ENCODE results near the gene CSK. TPM values are rescaled to one million over a fixed set of nuclear protein-coding genes. Genes with fewer than 3 reads are reported as not detected.
"Not testable (repeated sequence)": the region's sequence is repeated elsewhere in the genome, so short reads cannot be mapped to it uniquely, and the experiment has no call there.

Gene CSK
- 47.9 TPM for polyA plus RNA-seq (2013, experiment 1 of 2; ENCODE audit: insufficient read length)
- polyA plus RNA-seq (2013, experiment 2 of 2; ENCODE audit: insufficient read length) = 41.6 TPM

- peak; percentile 78 for DNase-seq
Measured at GRCh38 chr15:74781431-74782258, at the start of gene CSK. Gene CSK (plus strand): TSS chr15:74782080. CDS start chr15:74798298, 16,218 bp downstream.

- DNase-seq = no peak
Measured at GRCh38 chr15:74732846-74733245, 49.0 kb upstream of the CSK start.

DNA sequence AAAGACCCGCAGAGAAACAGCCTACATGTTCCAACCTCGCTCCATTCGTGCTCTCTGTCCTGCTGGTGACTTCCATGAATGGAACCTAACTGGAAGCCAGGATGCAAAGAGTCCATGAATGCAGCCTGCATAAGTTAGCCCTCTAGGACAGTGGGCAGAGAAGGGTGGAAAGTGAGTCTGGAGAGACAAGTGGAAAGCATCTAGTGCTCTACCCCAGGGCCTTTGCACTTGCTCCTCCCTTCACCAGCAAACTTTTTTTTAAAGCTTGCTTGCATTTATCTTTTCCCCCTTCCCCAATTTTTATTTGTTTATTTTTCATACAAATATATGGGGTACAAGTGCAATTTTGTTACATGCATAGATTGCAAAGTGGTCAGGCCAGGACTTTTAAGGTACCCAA is 48.6 kb upstream of the CSK start:
- DNase-seq = no peak

DNA sequence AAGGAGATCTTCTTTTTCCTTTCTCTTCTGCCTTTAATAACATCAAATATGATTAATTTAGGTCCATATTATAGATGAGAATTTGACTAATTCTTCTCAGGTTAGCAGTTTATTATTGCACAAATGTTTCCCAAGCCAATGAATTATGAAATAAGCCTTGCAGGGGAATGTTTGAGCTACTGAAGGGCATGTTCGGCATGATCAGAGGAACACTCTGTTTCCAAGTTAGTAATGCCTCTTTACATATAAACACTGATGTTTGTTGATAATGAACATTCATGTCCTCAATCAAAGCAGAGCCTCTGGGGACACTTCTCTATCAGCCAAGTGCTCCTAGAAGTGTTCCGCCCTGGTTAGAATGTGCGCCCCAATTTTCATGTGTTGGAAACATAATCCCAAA is 46.6 kb upstream of the CSK start:
- no peak for DNase-seq

DNA sequence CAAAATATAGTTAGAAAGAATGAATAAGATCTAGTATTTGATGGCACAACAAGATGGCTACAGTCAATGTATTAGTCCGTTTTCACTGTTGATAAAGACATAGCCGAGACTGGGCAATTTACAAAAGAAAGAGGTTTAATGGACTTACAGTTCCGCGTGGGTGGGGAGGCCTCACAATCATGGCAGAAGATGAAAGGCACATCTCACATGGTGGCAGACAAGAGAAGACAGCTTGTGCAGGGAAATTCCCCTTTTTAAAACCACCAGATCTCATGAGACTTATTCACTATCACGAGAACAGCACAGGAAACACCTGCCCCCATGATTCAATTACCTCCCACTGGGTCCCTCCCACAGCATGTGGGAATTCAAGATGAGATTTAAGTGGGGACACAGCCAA is 43.6 kb upstream of the CSK start:
- DNase-seq = not testable (repeated sequence)

GRCh38 chr15:74742422-74742821 is 39.5 kb upstream of the CSK start:
- no peak for DNase-seq

GRCh38 chr15:74746389-74746788 is 35.5 kb upstream of the CSK start:
- no peak for DNase-seq

DNA sequence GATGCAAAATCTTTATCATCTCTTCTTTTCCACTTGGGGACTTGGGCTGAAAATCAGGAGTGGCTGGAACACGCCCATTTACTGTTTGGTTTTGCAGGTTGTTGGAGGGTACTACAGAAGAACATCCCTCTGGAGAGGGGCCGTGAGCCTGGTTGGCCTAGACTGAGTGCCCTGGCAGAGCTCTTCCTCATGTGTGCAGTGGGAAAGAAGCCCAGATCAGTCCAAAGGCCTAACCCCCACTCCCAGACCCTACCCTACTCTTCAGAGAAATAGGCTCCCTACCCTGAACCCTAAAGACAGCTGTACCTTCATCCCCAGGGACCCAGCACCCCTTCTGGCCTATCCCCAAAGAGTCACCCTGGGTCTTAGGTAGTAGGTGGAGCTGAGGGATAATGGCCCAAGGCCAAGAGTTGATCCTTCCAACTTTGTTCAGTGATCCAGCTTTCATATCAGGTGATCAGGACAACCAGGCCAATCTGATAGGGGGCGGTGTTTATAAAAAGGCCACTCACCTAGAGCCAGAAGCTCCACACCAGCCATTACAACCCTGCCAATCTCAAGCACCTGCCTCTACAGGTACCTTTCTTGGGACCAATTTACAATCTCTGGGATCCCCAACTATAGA is 33.4 kb upstream of the CSK start, which contains the start of gene CYP1A2:
Gene CYP1A2 (plus strand): TSS at position 524 of the 625 bp plus-strand sequence. CDS start 894 bp downstream, outside the sequence.
- DNase-seq = no peak

DNA sequence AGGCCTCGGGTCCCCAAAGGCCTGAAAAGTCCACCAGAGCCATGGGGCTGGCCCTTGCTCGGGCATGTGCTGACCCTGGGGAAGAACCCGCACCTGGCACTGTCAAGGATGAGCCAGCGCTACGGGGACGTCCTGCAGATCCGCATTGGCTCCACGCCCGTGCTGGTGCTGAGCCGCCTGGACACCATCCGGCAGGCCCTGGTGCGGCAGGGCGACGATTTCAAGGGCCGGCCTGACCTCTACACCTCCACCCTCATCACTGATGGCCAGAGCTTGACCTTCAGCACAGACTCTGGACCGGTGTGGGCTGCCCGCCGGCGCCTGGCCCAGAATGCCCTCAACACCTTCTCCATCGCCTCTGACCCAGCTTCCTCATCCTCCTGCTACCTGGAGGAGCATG is 32.0 kb upstream of the CSK start:
- no peak for DNase-seq

GRCh38 chr15:74750751-74751150 is 31.1 kb upstream of the CSK start:
- no peak for DNase-seq

GRCh38 chr15:74752011-74752410 is 29.9 kb upstream of the CSK start:
- no peak for DNase-seq

GRCh38 chr15:74752531-74752930 is 29.3 kb upstream of the CSK start:
- peak; percentile 80 for DNase-seq

DNA sequence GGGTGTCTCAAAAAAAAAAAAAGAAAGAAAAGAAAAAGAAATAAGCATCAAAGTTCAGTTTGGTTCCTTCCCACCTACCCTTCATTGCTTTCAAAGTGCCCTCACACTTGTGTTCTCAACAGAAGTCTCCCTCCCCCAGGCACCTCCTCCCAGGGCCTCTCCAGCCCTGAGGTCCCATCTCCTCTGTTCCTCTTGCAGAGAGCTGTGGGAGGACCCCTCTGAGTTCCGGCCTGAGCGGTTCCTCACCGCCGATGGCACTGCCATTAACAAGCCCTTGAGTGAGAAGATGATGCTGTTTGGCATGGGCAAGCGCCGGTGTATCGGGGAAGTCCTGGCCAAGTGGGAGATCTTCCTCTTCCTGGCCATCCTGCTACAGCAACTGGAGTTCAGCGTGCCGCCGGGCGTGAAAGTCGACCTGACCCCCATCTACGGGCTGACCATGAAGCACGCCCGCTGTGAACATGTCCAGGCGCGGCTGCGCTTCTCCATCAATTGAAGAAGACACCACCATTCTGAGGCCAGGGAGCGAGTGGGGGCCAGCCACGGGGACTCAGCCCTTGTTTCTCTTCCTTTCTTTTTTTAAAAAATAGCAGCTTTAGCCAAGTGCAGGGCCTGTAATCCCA is 27.2 kb upstream of the CSK start:
- no peak for DNase-seq

GRCh38 chr15:74758736-74759135 is 23.1 kb upstream of the CSK start:
- no peak for DNase-seq

DNA sequence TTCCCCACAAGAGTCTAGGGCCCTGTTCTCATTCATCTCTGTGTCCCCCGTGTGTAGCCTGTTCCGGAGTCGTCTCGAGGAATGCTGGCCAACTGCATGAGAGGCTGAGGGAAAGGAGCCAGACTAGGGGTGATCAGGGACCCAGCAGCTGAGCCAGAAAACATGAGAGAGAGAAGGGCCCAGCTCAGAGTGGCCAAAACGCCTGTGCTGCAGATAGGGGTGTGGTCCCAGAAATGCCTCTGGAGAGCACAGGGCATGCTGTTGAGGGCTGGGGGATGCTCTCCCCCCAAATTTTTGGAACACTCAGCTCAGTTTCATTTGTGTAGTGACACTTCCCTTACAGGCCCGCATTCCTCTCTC is 19.1 kb upstream of the CSK start:
- DNase-seq = no peak

- no peak for DNase-seq
Measured at GRCh38 chr15:74763416-74763815, 18.5 kb upstream of the CSK start.

DNA sequence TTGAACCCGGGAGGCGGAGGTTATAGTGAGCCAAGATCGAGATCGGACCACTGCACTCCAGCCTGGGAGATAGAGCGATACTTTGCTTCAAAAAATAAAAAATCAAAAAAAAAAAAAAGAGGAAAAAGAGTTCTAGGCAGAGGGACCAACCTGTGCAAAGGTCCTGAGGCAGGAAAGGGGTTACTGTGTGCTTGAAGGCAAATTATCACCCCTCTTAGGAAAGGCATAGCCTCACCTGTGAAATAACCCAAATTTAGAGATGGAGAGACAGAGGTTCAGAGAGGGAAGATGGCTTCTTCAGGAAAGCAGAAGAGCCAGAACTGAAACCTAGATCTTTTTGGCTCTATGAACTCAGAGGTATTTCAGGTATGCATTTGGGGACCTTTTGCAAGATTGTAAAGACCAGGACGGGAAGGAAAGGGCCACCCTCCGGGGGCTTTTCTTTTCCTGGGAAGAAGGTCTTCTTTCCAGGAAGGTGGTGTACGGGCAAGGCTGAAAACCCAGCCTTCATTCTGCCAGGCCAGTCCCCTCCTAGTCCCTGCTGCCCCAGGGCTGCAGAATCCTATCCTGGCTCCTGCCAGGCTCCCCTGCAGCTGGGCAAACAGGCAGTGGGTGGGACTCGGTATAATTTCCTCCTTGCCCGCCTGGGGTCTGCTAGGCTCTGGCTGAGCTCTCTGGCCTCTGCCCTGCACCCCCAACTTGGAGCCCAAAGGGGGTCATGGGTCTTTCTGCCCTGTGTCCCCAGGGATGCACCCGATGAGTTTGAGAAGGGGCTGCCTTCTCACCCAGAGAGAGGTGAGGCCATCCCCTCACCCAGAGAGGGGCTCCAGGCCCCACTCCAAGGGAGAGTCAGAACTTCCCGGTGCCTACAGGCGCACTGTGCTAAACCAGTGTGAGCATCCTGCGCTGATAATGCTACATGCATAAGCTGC is 14.4 kb upstream of the CSK start:
- DNase-seq = no peak

DNA sequence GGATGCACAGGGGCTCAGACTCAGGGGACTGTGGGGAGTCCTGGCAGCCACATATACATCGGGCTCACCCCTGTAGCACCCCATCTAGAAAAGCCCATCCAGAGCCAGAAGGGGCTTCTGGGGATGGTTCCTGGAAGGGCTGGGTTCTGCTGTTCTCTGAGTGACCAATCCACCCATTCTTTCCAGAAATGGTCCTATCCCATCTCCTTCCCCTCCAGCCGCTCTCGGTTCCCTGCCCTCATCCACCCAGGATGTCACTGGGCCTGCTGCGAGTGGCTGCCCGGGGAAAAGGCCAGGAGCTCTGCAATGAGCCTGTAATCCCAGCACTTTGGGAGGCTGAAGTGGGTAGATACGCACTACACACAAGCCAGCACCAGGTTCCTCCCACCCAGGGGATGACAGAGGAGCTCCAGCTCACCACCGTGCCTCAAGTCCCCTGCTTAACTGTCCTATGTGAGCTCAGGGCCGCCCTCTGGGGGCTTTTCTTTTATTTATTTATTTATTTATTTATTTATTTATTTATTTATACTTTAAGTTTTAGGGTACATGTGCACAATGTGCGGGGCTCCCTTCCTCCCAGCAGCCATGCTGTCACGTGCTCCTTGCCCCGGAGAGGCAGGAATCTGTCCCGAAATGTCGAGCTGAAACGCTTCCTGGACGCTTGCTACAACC is 13.6 kb upstream of the CSK start:
- DNase-seq = no peak

- DNase-seq = peak; percentile 62
Measured at GRCh38 chr15:74768771-74769342, 13.0 kb upstream of the CSK start.

DNA sequence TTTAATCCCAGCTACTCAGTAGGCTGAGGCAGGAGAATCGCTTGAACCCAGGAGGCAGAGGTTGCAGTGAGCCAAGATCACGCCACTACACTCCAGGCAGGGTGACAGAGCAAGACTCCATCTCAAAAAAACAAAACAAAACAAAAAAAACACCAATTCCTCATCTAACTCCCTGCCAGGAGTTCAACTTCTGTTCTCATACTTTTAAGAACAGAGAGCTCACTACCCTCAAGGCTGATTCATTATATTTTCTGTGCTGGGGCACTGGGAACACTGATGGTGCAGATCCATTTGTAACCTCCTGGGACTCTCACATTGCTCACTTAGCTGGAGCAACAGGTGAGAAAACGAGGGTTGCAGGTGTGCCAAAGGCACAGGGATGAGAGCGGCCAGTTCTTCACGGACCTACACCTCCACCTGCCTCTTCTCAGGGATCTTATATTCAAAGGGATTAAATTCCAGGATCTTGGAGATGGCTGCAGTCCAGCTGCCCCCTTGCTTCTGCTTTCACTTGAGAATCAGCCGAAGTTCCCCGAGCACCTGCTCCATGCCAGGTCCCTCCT is 12.3 kb upstream of the CSK start:
- no peak for DNase-seq

All from fibroblast of skin of scalp (primary cell).